Heart right ventricle (tissue), 16 donors: ENCODE data around the gene USP37. TPM values are rescaled to one million over a fixed set of nuclear protein-coding genes. Genes with fewer than 3 reads are reported as not detected.

ENCODE experiments used
- ATAC-seq, 8 donors: fragments of 200-7000 bp; cut with Tn5 transposase; one replicate each; pipeline ENCODE4 v1.9.1; 2020; ENCODE audit warnings: mild to moderate bottlenecking in 8 of 8, moderate library complexity in 8 of 8, moderate number of reproducible peaks in 1 of 8
- DNase-seq, 2 donors: peaks; one replicate each; pipeline ENCODE4 v3.0.0-alpha.2; 2020
- H3K27ac ChIP-seq, 10 donors: fragments of 200-600 bp; sonication (generic) in 2 of 10; one replicate each; pipeline versions ENCODE4 v1.5.0 to v1.8.0; 2020 to 2022; ENCODE audit warnings: mild to moderate bottlenecking in 3 of 10
- H3K27me3 ChIP-seq, 7 donors: fragments of 200-600 bp; one replicate each; pipeline ENCODE4 v1.8.0; 2021 to 2022; ENCODE audit warnings: mild to moderate bottlenecking in 2 of 7
- H3K36me3 ChIP-seq, 9 donors: fragments of 200-600 bp; sonication (generic) in 1 of 9; one replicate each; pipeline versions ENCODE4 v1.5.0 to v1.8.0; 2020 to 2022; ENCODE audit warnings: mild to moderate bottlenecking in 2 of 9
- H3K4me1 ChIP-seq, 9 donors: fragments of 200-600 bp; sonication (generic) in 1 of 9; one replicate each; pipeline versions ENCODE4 v1.5.0 to v1.8.0; 2020 to 2022; ENCODE audit warnings: mild to moderate bottlenecking in 4 of 9
- H3K4me3 ChIP-seq, 10 donors: fragments of 200-600 bp; sonication (generic) in 2 of 10; one replicate each; pipeline versions ENCODE4 v1.5.0 to v1.8.0; 2020 to 2022; ENCODE audit warnings: mild to moderate bottlenecking in 7 of 10, moderate library complexity in 2 of 10
- H3K9me3 ChIP-seq, 11 donors: fragments of 200-600 bp in 10 of 11; sonication (generic) in 2 of 11; one replicate each; pipeline versions ENCODE4 v1.5.0 to v1.8.0; 2013 to 2022; ENCODE audit warnings: mild to moderate bottlenecking in 2 of 11, control low read depth in 1 of 11, moderate library complexity in 1 of 11
- CTCF ChIP-seq, 9 donors: fragments of 200-600 bp; sonication (generic) in 2 of 9; IDR thresholded peaks; one replicate each; pipeline versions ENCODE4 v1.5.0 to v1.8.0; 2021 to 2022; ENCODE audit warnings: antibody characterized with exemption in 9 of 9, mild to moderate bottlenecking in 5 of 9, moderate library complexity in 1 of 9
- WGBS, 2 donors: extraction: QIAGEN DNeasy Blood & Tissue Kit; methylation state at CpG; one replicate each; pipeline ENCODE4 v1.1.7; 2013; ENCODE audit warnings: inconsistent platforms in 1 of 2; 5-methylcytosine and 5-hydroxymethylcytosine counted together
- intact Hi-C, 10 donors: fragments of 100-400 bp; cut with DNase I; formaldehyde crosslinking; loops; one replicate each; pipeline versions ENCODE4 v1.11.1 to v1.14.2; 2022
- polyA plus RNA-seq, 2 donors: library from polyadenylated mRNA; stranded (reverse); fragments of 200-250 nt; gene quantifications; one replicate each; pipeline ENCODE4 v1.2.3, GENCODE V29; 2013
- total RNA-seq, 10 donors: library from RNA; stranded (reverse); fragmentation: NEBNext Ultra II Directional in 3 of 10; extraction: Animal tissue kit (Norgen Biotek cat#: 25700) in 3 of 10; gene quantifications; one replicate each; pipeline versions ENCODE4 v1.2.1 to v1.2.4, GENCODE V29; 2021 to 2023
- donor health status: Arrhythmogenic right ventricular cardiomyopathy.
- donor health status: ischemic (EF 13 %, LVEDD 7.1; RV severe dilation, severe dysfunction).
- donor health status: healthy with polysubstance abuse.
- donor health status: DM: no; HTN: yes; CAD: no.
- donor health status: DM: no; HTN: no; CAD: no.
- donor health status: ischemic (EF 25% LVEDD 6.9; RV normal size, moderate dysfunction).
- donor health status: ischemic (EF 25% LVEDD 5.7; RV mildly dilated, moderate dysfunction).
- donor health status: healthy.
- donor health status: DM: yes; HTN: yes; CAD: no.
- donor health status: Ischemic cardiomyopathy.
- donor health status: ischemic (EF 35%, LVEDD 5.7; RV mildly dilated, moderate dysfunction).
- donor health status: nonischemic (EF 11% LVEDD 7.7; RV severe dilation, severe dysfunction).
- donor health status: DM: yes; HTN: yes; CAD: no.
- donor health status: PGD.
- donor health status: ischemic (EF 29% LVEDD 5.4; RV normal size, mild dysfunction).
- donor health status: nonischemic (EF 23%, LVEDD 6.1; RV moderate dilation, normal function).

The USP37 gene
- total and polyA plus RNA-seq, 12 donors = 1.8 to 11.1 (median 8.4) TPM

GRCh38 chr2:218605432-218605831 is 37.3 kb upstream of the USP37 start:
- H3K27me3 ChIP-seq = no peaks in the 10 kb centered on the region
- peak in 1 of 2 donors; percentile 23 for DNase-seq
- no peak overlapping the region for H3K4me3 ChIP-seq
- H3K36me3 ChIP-seq = no peaks in the 10 kb centered on the region
- no peak for TF ChIP-seq CTCF (IDR thresholded peaks at IDR 0.05)
- no peaks in the 10 kb centered on the region for H3K9me3 ChIP-seq
- H3K4me1 ChIP-seq = peaks cover 0 to 25% (median 11%) of the 10 kb centered on the region in 9 donors
- WGBS, 2 donors = 74 to 85% methylated on average over 2 of the region's 2 CpGs
- intact Hi-C loops = no loop called here
- no peak overlapping the region for H3K27ac ChIP-seq
- ATAC-seq = peak in 6 of 8 donors; percentile 29 to 78 (median 49)

GRCh38 chr2:218585541-218585940 is 17.4 kb upstream of the USP37 start:
- DNase-seq (no peak), ATAC-seq (no peak)
- no peak for TF ChIP-seq CTCF (IDR thresholded peaks at IDR 0.05)
- H3K27me3 ChIP-seq = no peaks in the 10 kb centered on the region
- intact Hi-C loops = loop anchor here in 1 of 10 donors (5.0 kb wide), 1 partner anchor 62 kb away; no protein-coding TSS in a partner anchor
- no peaks in the 10 kb centered on the region for H3K4me1 ChIP-seq
- H3K27ac ChIP-seq = no peak overlapping the region
- WGBS, 2 donors = 88 to 93% methylated on average over 1 of the region's 1 CpG
- no peaks in the 10 kb centered on the region for H3K9me3 ChIP-seq
- H3K36me3 ChIP-seq = peaks cover 0 to 100% (median 79%) of the 10 kb centered on the region in 9 donors
- no peak overlapping the region for H3K4me3 ChIP-seq

GRCh38 chr2:218583983-218584850 is 16.1 kb upstream of the USP37 start:
- DNase-seq = no peak
- intact Hi-C loops = no loop called here
- Histone ChIP-seq H3K36me3 (peaks cover 0 to 98% (median 66%) of the 10 kb centered on the region in 9 donors), H3K27me3 (no peaks in the 10 kb centered on the region), H3K27ac (no peak overlapping the region), H3K4me3 (no peak overlapping the region), H3K4me1 (peaks cover 0 to 2% (median 0%) of the 10 kb centered on the region in 9 donors), H3K9me3 (no peaks in the 10 kb centered on the region)
- no peak for TF ChIP-seq CTCF (IDR thresholded peaks at IDR 0.05)
- 97% methylated on average over 6 of the region's 6 CpGs for WGBS, 2 donors
- ATAC-seq = no peak

DNA sequence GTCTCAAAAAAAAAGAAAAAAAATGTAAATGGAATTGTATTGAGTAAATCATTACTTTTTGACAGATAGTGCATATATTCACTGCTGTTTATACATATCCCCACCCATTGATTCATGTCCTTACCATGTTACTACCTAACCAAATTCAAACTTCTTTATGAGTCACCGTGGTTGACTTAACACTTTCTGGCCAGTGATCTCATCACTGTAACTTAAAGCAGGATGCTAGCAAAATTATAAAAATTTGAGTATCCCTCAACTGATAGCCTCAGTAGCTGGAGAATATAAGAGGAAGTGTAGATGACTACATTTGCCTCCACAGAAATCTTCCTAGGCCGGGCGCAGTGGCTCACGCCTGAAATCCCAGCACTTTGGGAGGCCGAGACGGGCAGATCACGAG is 13.9 kb upstream of the USP37 start:
- Histone ChIP-seq H3K36me3 (peaks cover 0 to 83% (median 47%) of the 10 kb centered on the region in 9 donors), H3K27me3 (no peaks in the 10 kb centered on the region), H3K27ac (no peak overlapping the region), H3K4me1 (peaks cover 0 to 23% (median 11%) of the 10 kb centered on the region in 9 donors), H3K9me3 (no peaks in the 10 kb centered on the region), H3K4me3 (no peak overlapping the region)
- 93 to 96% methylated on average over 7 of the region's 7 CpGs for WGBS, 2 donors
- TF ChIP-seq CTCF (IDR thresholded peaks at IDR 0.05) = no peak
- no peak for ATAC-seq
- intact Hi-C loops = no loop called here
- DNase-seq = no peak
